Osteoblast (primary cell): ENCODE results near the gene DRD3. TPM values are rescaled to one million over a fixed set of nuclear protein-coding genes. Genes with fewer than 3 reads are reported as not detected.

Experiments
- DNase-seq: peaks from one replicate; pipeline ENCODE4 v3.0.0; 2011; ENCODE audit warnings: low spot score, mixed read lengths; ENCODE audit not compliant: insufficient read length; ENCODE audit errors: missing footprints
- H2AFZ ChIP-seq: 2 replicates; pipeline ENCODE4 v1.6.0; 2011; ENCODE audit warnings: mild to moderate bottlenecking, low read length
- H3K27ac ChIP-seq: 2 replicates; pipeline ENCODE4 v1.5.1; 2011; ENCODE audit warnings: mild to moderate bottlenecking, low read depth, low read length, moderate library complexity
- H3K27me3 ChIP-seq: 2 replicates; pipeline ENCODE4 v1.6.0; 2012; ENCODE audit warnings: mild to moderate bottlenecking, control low read depth, inconsistent platforms, low read length, moderate library complexity; ENCODE audit not compliant: insufficient read depth
- H3K36me3 ChIP-seq: 2 replicates; pipeline ENCODE4 v1.5.1; 2011; ENCODE audit warnings: mild to moderate bottlenecking, low read length, control low read depth, moderate library complexity; ENCODE audit not compliant: insufficient read depth
- H3K4me1 ChIP-seq: 2 replicates; pipeline ENCODE4 v1.5.1; 2011; ENCODE audit warnings: mild to moderate bottlenecking, low read length, control low read depth, moderate library complexity; ENCODE audit not compliant: insufficient read depth
- H3K4me2 ChIP-seq: 2 replicates; pipeline ENCODE4 v1.6.0; 2011; ENCODE audit warnings: mild to moderate bottlenecking, low read length; ENCODE audit not compliant: insufficient read depth
- H3K4me3 ChIP-seq: fragments of 200-600 bp; sonication (generic); 3 replicates; pipeline ENCODE4 v1.5.1; 2012; ENCODE audit warnings: mild to moderate bottlenecking, low read length, inconsistent platforms; ENCODE audit not compliant: insufficient read depth
- H3K79me2 ChIP-seq: 2 replicates; pipeline ENCODE4 v1.6.0; 2012; ENCODE audit warnings: mild to moderate bottlenecking, low read length, control low read depth, inconsistent platforms; ENCODE audit not compliant: insufficient read depth
- H3K9me3 ChIP-seq: 2 replicates; pipeline ENCODE4 v1.5.1; 2011; ENCODE audit warnings: low read depth, low read length, control low read depth
- H4K20me1 ChIP-seq: 2 replicates; pipeline ENCODE4 v1.6.0; 2012; ENCODE audit warnings: mild to moderate bottlenecking, low read length, control low read depth; ENCODE audit not compliant: insufficient read depth
- total RNA-seq: library from RNA; depleted of rRNA; stranded (reverse); fragments of >200 nt; gene quantifications from 2 replicates; pipeline ENCODE4 v1.2.3, GENCODE V29; 2012
- TF ChIP-seq, protein P1 (sequence below): IDR thresholded peaks from 2 replicates; pipeline ENCODE4 v1.5.1; 2011; ENCODE audit warnings: mild to moderate bottlenecking, low read depth, low read length, moderate library complexity; ENCODE audit errors: extremely low read depth

The DRD3 gene
- total RNA-seq, 1 donor: not detected

DNA sequence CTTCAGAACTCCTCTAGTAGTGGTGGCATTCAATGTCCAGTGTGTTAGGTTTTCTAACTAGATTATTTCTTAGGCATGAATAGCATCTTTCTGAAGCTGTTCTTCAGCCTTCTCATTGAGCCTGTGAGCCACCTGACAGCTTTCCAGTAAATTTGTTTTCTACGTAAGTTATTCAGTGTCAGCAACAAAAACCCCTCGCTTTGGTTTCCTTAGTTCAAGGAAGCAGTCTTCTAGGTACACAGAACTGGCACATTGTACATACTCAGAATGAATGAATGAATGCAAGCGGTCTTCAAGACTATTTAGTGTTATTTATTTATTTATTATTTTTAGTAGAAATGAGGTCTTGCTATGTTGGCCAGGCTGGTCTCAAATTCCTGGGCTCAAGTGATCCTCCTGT, 44.9 kb downstream of the DRD3 start:
- TF ChIP-seq, protein P1, sequence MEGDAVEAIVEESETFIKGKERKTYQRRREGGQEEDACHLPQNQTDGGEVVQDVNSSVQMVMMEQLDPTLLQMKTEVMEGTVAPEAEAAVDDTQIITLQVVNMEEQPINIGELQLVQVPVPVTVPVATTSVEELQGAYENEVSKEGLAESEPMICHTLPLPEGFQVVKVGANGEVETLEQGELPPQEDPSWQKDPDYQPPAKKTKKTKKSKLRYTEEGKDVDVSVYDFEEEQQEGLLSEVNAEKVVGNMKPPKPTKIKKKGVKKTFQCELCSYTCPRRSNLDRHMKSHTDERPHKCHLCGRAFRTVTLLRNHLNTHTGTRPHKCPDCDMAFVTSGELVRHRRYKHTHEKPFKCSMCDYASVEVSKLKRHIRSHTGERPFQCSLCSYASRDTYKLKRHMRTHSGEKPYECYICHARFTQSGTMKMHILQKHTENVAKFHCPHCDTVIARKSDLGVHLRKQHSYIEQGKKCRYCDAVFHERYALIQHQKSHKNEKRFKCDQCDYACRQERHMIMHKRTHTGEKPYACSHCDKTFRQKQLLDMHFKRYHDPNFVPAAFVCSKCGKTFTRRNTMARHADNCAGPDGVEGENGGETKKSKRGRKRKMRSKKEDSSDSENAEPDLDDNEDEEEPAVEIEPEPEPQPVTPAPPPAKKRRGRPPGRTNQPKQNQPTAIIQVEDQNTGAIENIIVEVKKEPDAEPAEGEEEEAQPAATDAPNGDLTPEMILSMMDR: no peak
- no peak overlapping the region for H3K4me3 ChIP-seq
- no peaks in the 10 kb centered on the region for H3K9me3 ChIP-seq
- DNase-seq: no peak
- H2AFZ ChIP-seq: no peak overlapping the region
- H4K20me1 ChIP-seq: no peaks in the 10 kb centered on the region
- no peaks in the 10 kb centered on the region for H3K4me1 ChIP-seq
- H3K79me2 ChIP-seq: no peaks in the 10 kb centered on the region
- no peaks in the 10 kb centered on the region for H3K36me3 ChIP-seq
- H3K4me2 ChIP-seq: no peak overlapping the region
- H3K27ac ChIP-seq: no peak overlapping the region
- H3K27me3 ChIP-seq: no peaks in the 10 kb centered on the region

DNA sequence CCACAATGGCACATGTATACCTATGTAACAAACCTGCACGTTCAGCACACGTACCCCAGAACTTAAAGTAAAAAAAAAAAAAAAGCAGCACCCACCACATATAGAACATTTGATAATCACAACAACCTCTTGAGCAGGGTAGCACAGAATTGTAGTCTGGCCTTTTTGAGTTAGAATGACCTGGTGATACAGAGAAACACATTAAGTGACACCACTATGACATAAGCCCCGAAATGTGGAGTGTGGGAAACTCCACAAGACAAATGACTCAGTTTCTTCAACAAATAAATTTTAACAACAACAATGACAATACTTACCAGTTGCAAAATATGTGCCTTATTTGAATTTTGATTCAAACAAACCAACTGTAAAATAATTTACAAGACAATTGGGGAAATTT, 46.4 kb downstream of the DRD3 start:
- TF ChIP-seq, protein P1: no peak
- H2AFZ ChIP-seq: no peak overlapping the region
- no peaks in the 10 kb centered on the region for H3K79me2 ChIP-seq
- H3K27me3 ChIP-seq: no peaks in the 10 kb centered on the region
- no peak for DNase-seq
- H3K9me3 ChIP-seq: no peaks in the 10 kb centered on the region
- no peak overlapping the region for H3K4me2 ChIP-seq
- H3K4me3 ChIP-seq: no peak overlapping the region
- H4K20me1 ChIP-seq: no peaks in the 10 kb centered on the region
- H3K4me1 ChIP-seq: peaks cover 5% of the 10 kb centered on the region
- no peak overlapping the region for H3K27ac ChIP-seq
- no peaks in the 10 kb centered on the region for H3K36me3 ChIP-seq

DNA sequence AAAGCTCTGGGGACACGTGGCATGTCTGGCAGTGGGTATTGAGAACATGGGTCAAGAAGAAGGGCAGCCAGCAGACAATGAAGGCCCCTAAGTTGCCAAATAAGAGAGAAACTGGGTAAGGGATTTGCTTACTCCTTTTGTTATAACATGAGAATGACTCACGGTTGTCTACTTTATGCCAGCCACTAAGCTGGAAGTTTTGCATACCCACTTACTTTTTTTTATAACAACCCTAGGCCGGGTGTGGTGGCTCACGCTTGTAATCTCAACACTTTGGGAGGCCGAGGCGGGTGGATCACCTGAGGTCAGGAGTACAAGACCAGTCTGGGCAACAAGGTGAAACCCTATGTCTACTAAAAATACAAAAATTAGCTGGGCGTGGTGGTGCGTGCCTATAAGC, 50.0 kb downstream of the DRD3 start:
- no peaks in the 10 kb centered on the region for H3K27me3 ChIP-seq
- no peaks in the 10 kb centered on the region for H4K20me1 ChIP-seq
- H3K4me1 ChIP-seq: peaks cover 5% of the 10 kb centered on the region
- no peaks in the 10 kb centered on the region for H3K36me3 ChIP-seq
- no peak for DNase-seq
- TF ChIP-seq, protein P1: no peak
- H3K4me3 ChIP-seq: no peak overlapping the region
- no peaks in the 10 kb centered on the region for H3K9me3 ChIP-seq
- no peak overlapping the region for H2AFZ ChIP-seq
- no peak overlapping the region for H3K27ac ChIP-seq
- H3K79me2 ChIP-seq: no peaks in the 10 kb centered on the region
- no peak overlapping the region for H3K4me2 ChIP-seq

DNA sequence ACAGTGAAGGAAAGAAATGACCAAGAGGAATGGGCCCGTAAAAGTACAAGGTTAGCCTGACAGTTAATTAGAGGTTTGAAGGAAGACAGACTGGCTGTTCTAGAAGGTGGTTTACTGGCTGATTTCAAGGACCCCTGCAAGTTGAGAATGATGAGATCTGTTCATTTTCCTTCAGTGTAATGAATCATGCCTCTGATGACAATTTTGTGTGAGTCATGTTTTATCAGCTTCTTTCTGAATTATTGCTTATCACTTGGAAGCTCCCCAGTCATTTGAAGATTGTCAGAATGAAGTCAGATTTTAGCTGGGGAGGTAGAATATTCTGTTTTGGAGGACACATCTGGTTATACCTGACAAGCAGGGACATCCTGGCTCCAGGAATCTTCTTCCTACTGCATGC, 50.6 kb downstream of the DRD3 start:
- TF ChIP-seq, protein P1: no peak
- Histone ChIP-seq H3K27ac (no peak overlapping the region), H2AFZ (no peak overlapping the region), H4K20me1 (no peaks in the 10 kb centered on the region), H3K9me3 (no peaks in the 10 kb centered on the region), H3K4me3 (no peak overlapping the region), H3K79me2 (no peaks in the 10 kb centered on the region), H3K27me3 (no peaks in the 10 kb centered on the region), H3K4me2 (no peak overlapping the region), H3K4me1 (peaks cover 5% of the 10 kb centered on the region), H3K36me3 (no peaks in the 10 kb centered on the region)
- no peak for DNase-seq
